Measurements from ENCODE around the gene PEDS1. TPM values are rescaled to one million over a fixed set of nuclear protein-coding genes. Genes with fewer than 3 reads are reported as not detected.
"Not testable (repeated sequence)": the region's sequence is repeated elsewhere in the genome, so short reads cannot be mapped to it uniquely, and the experiment has no call there.

The PEDS1 gene
- polyA plus RNA-seq, 3 donors: 25.5 to 29.8 (median 28.0) TPM

DNA sequence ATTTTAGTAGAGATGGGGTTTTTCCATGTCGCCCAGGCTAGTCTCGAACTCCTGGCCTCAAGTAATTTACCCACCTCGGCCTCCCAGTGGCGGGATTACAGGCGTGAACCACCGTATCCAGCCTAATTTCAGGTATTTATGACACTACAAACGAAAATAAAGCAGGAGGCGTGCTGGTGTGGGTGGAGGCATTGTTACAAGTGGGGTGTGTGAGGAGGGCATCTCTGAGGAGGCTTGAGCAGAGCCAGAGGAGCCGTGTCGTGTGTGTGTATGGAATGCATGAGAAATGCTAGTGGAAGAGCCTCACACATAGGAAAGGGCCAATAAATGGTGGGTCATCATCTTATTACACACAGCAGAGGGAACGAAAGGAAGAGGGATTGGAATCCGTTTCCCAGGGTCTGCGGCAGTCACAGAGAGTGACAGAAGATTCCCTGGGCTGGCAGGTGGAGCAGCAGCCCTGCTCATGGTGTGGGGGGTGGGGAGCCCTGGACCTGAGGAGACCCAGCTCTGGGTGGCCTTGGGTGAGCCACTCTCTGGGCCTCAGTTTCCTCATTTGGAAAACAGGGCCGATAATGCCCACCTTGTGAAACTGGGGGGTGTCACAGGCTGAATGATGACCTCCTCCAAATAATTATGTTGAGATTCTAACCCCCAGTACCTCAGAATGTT is 17.2 kb upstream of the PEDS1 start:
- DNase-seq: no peak

DNA sequence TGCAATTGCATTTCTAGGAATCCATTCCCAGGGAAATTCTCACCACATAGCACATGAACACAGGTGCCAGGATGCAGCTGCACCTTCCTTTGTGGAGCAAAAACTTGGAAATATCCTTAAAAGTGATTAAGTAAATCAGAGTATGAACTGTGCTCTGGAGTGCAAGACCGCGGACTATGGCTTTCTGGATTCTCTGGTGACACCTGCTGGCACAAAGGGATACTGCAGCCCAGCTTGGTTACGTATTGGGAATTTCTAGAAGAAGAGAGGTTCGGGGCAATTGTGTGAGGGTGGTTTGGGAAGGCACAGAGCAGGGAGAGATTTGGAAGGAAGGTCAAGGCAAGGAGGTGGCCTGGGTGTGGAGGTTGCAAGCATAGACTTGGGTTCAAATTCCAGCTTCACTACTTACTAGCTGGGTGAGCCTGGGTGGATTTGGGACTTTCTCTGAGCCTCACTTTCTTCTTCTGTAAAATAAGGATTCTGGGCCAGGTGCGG is 15.9 kb upstream of the PEDS1 start:
- DNase-seq: no peak

DNA sequence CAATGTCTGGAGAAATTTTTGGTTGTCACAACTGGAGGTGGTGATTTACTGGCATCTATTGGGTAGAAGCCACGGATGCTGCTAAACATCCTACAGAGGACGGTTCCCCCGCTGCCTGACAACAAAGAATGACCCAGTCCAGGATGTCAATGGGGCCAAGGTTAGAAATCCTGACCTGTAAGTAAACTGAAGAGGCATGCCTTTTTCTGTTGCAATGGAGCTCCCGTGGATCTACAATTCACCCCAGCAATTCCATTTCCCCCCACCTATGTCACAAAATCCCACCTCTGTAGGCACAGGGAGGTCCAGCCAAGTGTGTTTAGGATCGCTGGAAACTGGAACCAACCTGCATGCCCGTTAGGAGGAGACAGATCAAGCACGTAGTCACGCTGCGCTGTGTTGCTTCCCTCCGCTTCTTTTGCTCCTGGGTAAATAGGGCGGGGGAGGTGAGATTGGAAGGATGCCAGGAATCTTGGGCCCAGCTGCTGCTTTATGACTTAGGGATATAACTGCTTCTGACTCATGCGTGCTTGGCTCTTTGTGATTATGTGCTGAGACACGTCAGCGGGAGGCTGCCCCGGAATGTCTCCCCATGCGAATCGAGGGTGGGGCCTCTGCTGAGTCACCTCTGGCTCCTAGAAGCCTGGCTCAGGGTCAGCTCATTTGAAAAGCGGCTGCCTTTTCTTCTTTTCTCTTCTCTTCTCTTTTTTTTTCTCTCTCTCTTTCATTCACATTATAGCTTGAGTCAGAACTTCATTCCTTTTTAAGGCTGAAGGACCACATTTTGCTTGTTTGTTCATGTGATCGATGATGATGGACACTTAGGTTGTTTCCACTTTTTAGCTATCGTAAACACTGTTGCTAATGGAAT is 12.4 kb upstream of the PEDS1 start:
- peak; percentile 98 for DNase-seq

DNA sequence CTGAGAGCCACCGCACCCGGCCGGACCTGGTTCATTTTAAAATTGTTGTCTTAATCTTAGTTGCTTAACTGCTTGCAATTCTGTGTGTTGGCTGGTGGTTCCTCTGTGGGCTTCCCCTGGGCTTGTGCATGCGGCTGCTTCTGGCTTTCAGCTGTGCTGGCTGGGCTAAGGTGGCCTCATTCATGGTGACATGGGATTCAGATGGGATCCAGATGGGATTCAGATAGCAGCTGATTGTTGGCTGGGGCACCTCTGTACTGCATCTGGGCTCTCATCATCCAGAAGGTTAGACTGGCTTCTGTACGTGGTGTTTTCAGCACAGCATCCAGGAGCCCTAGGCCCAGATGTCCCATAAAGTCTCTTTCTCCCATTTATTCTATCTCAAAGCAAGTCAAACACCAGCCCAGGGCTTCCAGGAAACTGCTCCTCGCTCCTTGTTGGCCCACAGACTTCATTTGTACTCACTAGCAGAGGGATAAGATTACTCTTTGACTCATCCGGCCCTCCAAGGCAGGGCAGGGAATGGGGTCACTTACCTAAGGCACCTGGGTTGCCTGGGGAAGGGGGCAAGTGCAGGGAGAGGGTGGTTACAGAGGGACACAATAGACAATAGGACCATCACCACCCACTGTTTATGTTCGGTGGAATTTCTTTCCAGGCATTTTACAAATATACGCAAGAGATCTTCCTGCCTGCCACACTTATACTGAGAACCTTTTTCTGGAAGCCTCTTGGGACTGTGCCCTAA is 10.2 kb upstream of the PEDS1 start:
- DNase-seq: no peak

GRCh38 chr20:50161494-50161893 is 8.0 kb upstream of the PEDS1 start:
- not testable (repeated sequence) for DNase-seq

- DNase-seq: no peak
Observed at GRCh38 chr20:50153153-50153499, 397 bp downstream of the PEDS1 start.

GRCh38 chr20:50152394-50153152 is 950 bp downstream of the PEDS1 start:
- DNase-seq: no peak

DNA sequence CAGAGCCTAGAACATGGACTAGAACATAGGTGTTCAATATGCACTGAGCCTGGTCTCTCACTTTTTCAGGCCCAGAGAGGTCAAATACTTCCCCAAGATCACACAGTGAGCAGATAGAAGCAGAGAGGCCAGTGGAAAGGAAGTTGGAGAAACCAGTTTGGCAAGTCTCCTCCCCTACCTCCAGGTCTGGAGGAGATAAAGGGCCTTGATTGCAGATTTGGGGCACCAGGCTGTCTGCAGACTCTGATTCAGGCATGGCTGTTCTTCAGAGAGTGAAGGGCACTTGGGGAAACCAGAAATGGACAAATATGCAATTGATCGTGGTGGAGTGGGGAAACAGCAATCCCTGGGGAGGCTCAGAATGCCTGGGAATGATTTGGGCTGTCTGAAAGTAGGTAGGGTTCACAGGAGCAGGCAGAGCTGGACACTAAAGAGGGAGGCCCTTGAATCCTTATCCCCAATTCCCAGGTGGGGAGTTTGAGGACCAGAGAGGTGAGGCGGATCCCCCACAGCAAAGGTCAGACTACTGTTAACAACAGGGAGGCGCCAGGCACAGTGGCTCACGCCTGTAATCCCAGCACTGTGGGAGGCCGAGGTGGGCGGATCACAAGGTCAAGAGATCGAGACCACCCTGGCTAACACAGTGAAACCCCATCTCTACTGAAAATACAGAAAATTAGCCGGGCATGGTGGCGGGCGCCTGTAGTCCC is 2.3 kb downstream of the PEDS1 start:
- no peak for DNase-seq

DNA sequence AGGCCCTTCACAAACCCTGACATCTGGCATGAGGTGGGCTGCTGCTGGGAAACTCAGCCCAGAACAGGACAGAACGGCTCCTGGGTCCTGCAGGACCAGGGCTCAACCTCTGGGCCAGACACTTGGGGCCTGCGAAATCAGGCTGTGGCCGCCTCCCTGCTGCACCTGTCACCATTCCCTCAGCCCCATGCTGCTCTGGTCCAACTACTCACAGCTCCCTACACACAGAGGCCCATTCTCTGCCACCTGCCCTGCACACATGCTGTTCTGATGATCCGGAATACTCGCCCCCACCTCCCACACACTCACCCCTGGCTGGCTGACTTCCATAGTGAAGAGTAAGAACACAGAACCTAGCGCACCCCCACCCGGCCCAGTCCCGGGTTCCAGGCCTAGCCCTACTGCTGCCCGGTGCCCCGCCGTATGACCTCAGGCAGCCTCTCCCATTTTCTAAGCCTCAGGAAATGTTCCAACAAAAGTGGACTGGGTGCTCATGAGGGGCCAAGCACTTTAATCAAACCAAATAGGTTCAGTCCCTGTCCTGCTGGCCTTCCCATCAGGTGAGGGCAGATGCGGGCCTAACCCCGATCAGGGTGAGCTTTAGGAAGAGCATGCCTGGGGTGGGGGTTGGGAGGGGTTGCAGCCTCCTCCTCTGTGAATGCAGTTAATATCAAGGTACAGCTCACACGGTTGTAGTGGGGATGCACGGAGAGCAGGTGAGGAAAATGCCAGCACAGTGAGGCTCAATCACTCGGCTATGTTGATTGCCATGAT is 3.9 kb downstream of the PEDS1 start:
- no peak for DNase-seq

- DNase-seq: no peak
Observed at GRCh38 chr20:50146732-50147662, 6.5 kb downstream of the PEDS1 start.

DNA sequence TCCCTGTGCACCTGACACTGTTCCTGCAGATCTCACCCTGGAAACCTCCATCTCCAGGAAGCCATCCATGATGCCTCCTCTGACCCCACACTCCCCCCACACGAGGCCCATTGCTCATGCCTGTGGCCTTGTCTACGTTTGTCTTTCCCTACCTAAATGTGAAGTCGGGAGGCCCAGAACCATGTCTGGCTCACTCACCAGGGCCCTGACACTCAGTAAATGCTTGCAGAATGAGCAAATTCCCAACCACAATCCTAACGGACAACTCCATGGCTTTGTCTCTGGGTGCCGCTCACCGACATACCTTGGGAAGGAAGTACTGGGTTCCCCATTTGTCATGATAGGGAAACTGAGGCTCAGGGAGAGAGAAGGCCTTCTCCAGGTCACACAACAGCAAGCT is 7.3 kb downstream of the PEDS1 start:
- no peak for DNase-seq

DNA sequence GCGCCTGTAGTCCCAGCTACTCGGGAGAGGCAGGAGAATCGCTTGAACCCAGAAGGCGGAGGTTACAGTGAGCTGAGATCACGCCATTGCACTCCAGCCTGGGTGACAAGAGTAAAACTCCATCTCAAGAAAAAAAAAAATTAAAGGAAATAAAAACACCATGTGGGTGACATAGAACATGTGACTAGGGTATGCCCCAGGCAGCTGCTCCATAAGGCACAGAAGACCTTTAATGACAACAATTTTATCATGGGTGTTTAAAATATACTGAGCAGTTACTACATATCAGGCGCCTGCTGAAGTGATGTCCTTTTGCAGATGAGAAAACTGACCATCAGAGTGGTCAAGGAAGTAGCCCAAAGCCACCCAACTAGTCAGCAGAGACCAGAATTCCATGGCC is 8.0 kb downstream of the PEDS1 start:
- DNase-seq: no peak

GRCh38 chr20:50144362-50144761 is 9.2 kb downstream of the PEDS1 start:
- no peak for DNase-seq

DNA sequence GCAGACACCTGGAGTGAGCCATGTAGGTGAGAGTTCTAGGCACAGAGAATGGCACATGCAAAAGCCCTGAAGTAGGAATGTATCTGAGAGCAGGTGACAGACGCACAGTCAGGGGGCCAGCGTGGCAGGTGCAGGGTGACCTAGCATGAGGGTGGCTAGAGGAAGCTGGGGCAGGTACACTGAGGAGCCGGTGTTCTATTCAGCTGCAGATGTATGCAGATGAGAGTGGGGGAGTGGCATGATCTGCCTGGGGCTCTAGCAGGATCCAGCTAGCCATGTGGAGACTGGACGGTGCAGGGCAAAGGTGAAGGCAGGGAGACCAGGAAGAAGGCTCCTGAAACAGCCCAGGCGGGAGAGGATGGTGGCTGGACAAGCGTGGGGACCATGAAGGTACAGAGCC is 10.7 kb downstream of the PEDS1 start:
- no peak for DNase-seq

DNA sequence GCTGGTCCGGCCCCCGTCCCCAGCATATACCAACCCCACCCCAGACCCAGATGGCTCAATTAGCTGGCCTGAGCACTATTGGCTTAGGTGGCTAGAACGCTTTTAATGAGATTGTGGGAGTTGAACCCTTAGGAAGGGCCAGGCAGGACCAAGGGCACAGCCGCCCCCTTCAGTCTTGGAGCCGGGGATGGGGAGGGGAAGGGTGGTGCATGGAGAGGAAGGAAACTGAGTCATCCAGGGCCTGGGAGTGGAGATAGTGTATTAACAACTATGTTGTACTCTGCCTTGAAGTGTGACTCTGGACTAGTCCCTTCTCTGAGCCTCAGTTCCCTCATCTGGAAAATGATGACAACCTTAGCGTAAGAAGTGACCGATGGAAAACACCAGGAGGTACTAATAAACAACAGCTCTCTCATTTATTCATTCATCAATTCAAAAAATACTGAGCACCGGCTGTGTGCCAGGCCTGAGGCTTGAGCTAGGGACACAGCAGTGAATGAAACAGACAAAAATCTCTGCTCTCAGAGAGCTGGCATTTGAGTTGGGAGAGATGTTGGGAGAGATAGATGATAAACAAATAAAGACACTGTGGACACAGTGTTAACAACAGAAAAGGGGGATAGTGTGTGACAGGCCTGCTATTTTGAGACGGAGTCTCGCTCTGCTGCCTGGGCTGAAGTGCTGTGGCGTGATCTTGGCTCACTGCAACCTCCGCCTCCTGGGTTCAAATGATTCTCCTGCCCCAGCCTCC is 11.5 kb downstream of the PEDS1 start:
- no peak for DNase-seq

- no peak for DNase-seq
Observed at GRCh38 chr20:50141018-50141675, 12.4 kb downstream of the PEDS1 start.

GRCh38 chr20:50140339-50140859 is 13.1 kb downstream of the PEDS1 start:
- no peak for DNase-seq
